H1 (cell line): Measurements from ENCODE around the gene XPNPEP1.

Experiments used
- ASH2L ChIP-seq: fragments of 200-600, 300-600 bp; sonication (generic); IDR thresholded peaks from one replicate; pipeline ENCODE4 v1.7.1; 2017; ENCODE audit warnings: low read length
- CTCF ChIP-seq, 3 experiments: IDR thresholded peaks; 1 replicate in 2 of 3; 2 replicates in 1 of 3; pipeline versions ENCODE4 v1.5.1 to v1.6.1; 2011; ENCODE audit warnings: low read length in 3 of 3, mild to moderate bottlenecking in 3 of 3, inconsistent platforms in 2 of 3, low read depth in 1 of 3, moderate library complexity in 1 of 3; ENCODE audit not compliant: insufficient read depth in 1 of 3; ENCODE audit errors: control extremely low read depth in 1 of 3
- FOSL1 ChIP-seq: IDR thresholded peaks from 2 replicates; pipeline ENCODE4 v1.6.1; 2011; ENCODE audit warnings: mild to moderate bottlenecking, low read depth, low read length, moderate library complexity; ENCODE audit not compliant: insufficient read depth
- POLR2A ChIP-seq, 2 experiments: IDR thresholded peaks; 1 replicate in 1 of 2; 2 replicates in 1 of 2; pipeline ENCODE4 v1.6.1; 2011; ENCODE audit warnings: low read depth in 2 of 2, low read length in 2 of 2, mild to moderate bottlenecking in 2 of 2; ENCODE audit errors: control extremely low read depth in 1 of 2
- POLR2AphosphoS5 ChIP-seq: IDR thresholded peaks from 2 replicates; pipeline ENCODE4 v1.6.1; 2011; ENCODE audit warnings: low read depth, low read length
- RNF2 ChIP-seq: fragments of 200-900, 300-1000 bp; sonication (generic); IDR thresholded peaks from 2 replicates; pipeline ENCODE4 v1.7.1; 2016; ENCODE audit warnings: borderline replicate concordance, low read depth, mild to moderate bottlenecking, antibody characterized with exemption, low read length; ENCODE audit not compliant: poor library complexity, severe bottlenecking; ENCODE audit errors: missing control alignments
- SIN3A ChIP-seq, 2 experiments: IDR thresholded peaks in 1 of 2; conservative IDR thresholded peaks in 1 of 2; 2 replicates each; pipeline ENCODE4 v1.6.1; 2011 to 2012; ENCODE audit warnings: low read length in 2 of 2, improper control_type of control experiment in 1 of 2, low read depth in 1 of 2, mild to moderate bottlenecking in 1 of 2
- TCF12 ChIP-seq: IDR thresholded peaks from 2 replicates; pipeline ENCODE4 v1.6.1; 2011; ENCODE audit warnings: low read depth, mild to moderate bottlenecking, low read length
- YY1 ChIP-seq: IDR thresholded peaks from 2 replicates; pipeline ENCODE4 v1.6.1; 2011; ENCODE audit warnings: low read depth, mild to moderate bottlenecking, low read length
- TF ChIP-seq, protein P1 (sequence below): IDR thresholded peaks from 2 replicates; pipeline ENCODE4 v1.6.1; 2012; ENCODE audit warnings: inconsistent platforms

- TF ChIP-seq RNF2: no peak
- no peak for TF ChIP-seq TCF12
- TF ChIP-seq, protein P1, sequence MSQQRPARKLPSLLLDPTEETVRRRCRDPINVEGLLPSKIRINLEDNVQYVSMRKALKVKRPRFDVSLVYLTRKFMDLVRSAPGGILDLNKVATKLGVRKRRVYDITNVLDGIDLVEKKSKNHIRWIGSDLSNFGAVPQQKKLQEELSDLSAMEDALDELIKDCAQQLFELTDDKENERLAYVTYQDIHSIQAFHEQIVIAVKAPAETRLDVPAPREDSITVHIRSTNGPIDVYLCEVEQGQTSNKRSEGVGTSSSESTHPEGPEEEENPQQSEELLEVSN: no peak
- no peak for TF ChIP-seq FOSL1
- no peak for TF ChIP-seq POLR2A (IDR thresholded peaks at IDR 0.05; ENCODE audit: control extremely low read depth in 1 of 2, low read depth in 2 of 2, low read length in 2 of 2)
- no peak for TF ChIP-seq SIN3A (conservative IDR thresholded peaks at IDR 0.05 in 1 of 2, IDR thresholded peaks at IDR 0.05 in 1 of 2; ENCODE audit: low read depth in 1 of 2, low read length in 2 of 2)
- TF ChIP-seq POLR2AphosphoS5: no peak
- no peak for TF ChIP-seq ASH2L
- TF ChIP-seq CTCF (IDR thresholded peaks at IDR 0.05; ENCODE audit: control extremely low read depth in 1 of 3, insufficient read depth in 1 of 3, low read depth in 1 of 3, low read length in 3 of 3): no peak
- no peak for TF ChIP-seq YY1
Measured at GRCh38 chr10:109964318-109964717, 41.0 kb upstream of the XPNPEP1 start.
